ENCODE results near the gene PCBP1. TPM values are rescaled to one million over a fixed set of nuclear protein-coding genes. Genes with fewer than 3 reads are reported as not detected.
A peak's percentile ranks its signal among the peaks of the same experiment; 100 is the strongest.

PCBP1 gene
- 210 TPM for total RNA-seq

DNA sequence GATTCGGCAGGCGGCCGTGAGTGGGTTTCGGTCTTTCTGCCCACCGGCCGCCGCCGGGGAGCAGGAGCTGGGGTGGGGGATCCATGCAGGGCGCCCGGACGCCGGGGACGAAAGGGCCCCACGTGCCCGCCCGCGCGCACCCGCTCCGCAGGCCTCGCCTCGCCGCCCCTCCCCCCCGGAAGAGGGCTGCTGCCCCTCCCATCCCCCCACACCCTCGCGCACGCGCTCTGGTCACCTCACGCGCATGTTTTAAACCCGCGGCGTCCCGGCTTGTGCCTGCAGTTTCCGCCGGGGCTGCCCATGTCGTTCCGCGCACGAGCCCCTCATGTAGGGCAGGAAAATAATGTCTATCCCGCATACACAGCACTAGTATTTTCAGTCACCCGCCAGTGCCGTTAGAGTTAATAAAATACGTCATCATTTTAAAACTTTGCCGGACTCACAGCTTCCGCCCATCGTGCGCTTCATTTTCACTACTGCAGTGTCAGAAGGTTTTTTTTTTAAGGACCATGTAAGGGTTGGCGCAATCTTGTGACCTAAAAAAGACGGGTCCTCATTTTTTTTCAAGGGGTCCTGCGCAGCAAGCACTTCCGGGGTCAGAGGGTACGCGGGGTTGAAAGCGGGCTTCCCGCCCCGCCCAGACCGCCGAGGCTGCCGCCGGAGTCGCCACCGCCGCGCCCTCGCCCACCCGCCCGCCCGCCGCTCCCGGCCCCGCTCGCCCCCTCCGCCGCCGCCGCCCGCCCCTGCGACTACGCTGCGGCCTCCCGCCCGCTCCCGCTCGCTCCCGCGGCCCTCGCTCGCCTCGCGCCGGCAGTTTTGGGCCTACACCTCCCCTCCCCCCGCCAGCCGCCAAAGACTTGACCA is at the start of gene PCBP1:
Gene PCBP1 (plus strand): TSS at position 640 of the 864 bp plus-strand sequence. CDS start 267 bp downstream, outside the sequence.
- TF ChIP-seq POLR2A (IDR thresholded peaks at IDR 0.05) (peak in 1 of 2 donors; percentile 94), POLR2AphosphoS5 (IDR thresholded peaks at IDR 0.05; ENCODE audit: insufficient read depth in 1 of 2, low read depth in 1 of 2) (peak; percentile 85 to 94), CTCF (IDR thresholded peaks at IDR 0.05) (no peak)
- Histone ChIP-seq H3K9me3 (no peaks in the 10 kb centered on the region), H3K4me3 (peak within 1 kb of the TSS; percentile 91 to 97), H3K4me1 (peaks cover 57% of the 10 kb centered on the region), H3K36me3 (peaks cover 5 to 21% of the 10 kb centered on the region in 2 donors), H3K27ac (peak within 1 kb of the TSS; percentile 100), H3K27me3 (no peaks in the 10 kb centered on the region)
- intact Hi-C loops (cut with DNase I): loop anchor here (1.0 to 5.0 kb wide), 2 partner anchors 55 to 175 kb away; no protein-coding TSS in a partner anchor
- peak in 1 of 2 donors; percentile 97 for DNase-seq (ENCODE audit: extremely low spot score in 2 of 2)

DNA sequence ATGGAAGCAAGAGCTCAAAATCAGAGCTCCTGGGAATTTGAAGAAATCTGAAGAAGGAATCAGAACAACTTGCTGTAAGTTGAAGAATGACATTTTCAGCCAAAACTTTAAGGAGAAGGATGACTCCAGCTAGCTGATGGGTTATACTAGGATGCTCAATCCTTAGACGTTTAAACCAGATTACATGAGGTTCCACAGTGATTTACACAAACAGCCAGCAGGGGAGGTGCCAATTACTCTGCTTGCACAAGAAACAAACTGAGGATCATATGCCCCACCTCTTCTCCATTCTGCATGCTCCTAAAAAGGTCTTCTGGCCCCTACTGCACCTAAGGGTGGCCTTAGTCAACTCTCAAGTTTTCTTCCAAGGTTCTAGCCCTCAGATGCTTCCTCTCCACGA is 47.9 kb upstream of the PCBP1 start:
- Histone ChIP-seq H3K4me3 (no peak overlapping the region), H3K4me1 (peaks cover 15% of the 10 kb centered on the region), H3K27me3 (no peaks in the 10 kb centered on the region), H3K9me3 (no peaks in the 10 kb centered on the region), H3K36me3 (no peaks in the 10 kb centered on the region), H3K27ac (no peak overlapping the region)
- no peak for TF ChIP-seq POLR2AphosphoS5 (IDR thresholded peaks at IDR 0.05; ENCODE audit: insufficient read depth in 1 of 2, low read depth in 1 of 2)
- TF ChIP-seq CTCF (IDR thresholded peaks at IDR 0.05): no peak
- no peak for TF ChIP-seq POLR2A (IDR thresholded peaks at IDR 0.05)
- intact Hi-C loops (cut with DNase I): no loop called here
- no peak for DNase-seq (ENCODE audit: extremely low spot score in 2 of 2)

DNA sequence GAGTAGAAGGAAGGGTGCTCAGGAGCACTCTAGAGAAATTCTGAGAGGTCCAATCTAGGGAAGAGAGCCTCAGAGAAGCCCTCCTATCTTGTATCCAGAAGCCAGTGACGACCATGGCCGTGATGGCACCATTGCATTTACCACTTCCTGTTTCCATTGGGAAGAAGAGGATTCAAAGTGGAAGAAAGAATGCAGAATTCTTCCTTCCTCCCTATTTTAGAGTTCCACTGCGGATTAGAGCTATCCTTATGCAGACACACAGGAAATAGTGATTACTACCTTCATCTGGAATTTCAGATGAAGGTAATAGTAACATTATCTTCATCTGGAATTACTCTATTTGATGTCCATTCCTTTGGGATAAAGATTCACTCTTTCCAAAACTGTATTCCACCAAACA is 45.6 kb upstream of the PCBP1 start:
- H3K36me3 ChIP-seq: peaks cover 0 to 9% of the 10 kb centered on the region in 2 donors
- intact Hi-C loops (cut with DNase I): no loop called here
- no peaks in the 10 kb centered on the region for H3K9me3 ChIP-seq
- no peak overlapping the region for H3K4me3 ChIP-seq
- no peaks in the 10 kb centered on the region for H3K4me1 ChIP-seq
- no peaks in the 10 kb centered on the region for H3K27me3 ChIP-seq
- no peak for DNase-seq (ENCODE audit: extremely low spot score in 2 of 2)
- no peak for TF ChIP-seq POLR2AphosphoS5 (IDR thresholded peaks at IDR 0.05; ENCODE audit: insufficient read depth in 1 of 2, low read depth in 1 of 2)
- no peak for TF ChIP-seq POLR2A (IDR thresholded peaks at IDR 0.05)
- TF ChIP-seq CTCF (IDR thresholded peaks at IDR 0.05): no peak
- H3K27ac ChIP-seq: no peak overlapping the region

GRCh38 chr2:70042246-70042645 is 45.0 kb upstream of the PCBP1 start:
- Histone ChIP-seq H3K4me1 (no peaks in the 10 kb centered on the region), H3K4me3 (no peak overlapping the region), H3K36me3 (peaks cover 0 to 10% of the 10 kb centered on the region in 2 donors), H3K27ac (no peak overlapping the region), H3K9me3 (no peaks in the 10 kb centered on the region), H3K27me3 (no peaks in the 10 kb centered on the region)
- DNase-seq (ENCODE audit: extremely low spot score in 2 of 2): no peak
- TF ChIP-seq POLR2AphosphoS5 (IDR thresholded peaks at IDR 0.05; ENCODE audit: insufficient read depth in 1 of 2, low read depth in 1 of 2): no peak
- TF ChIP-seq POLR2A (IDR thresholded peaks at IDR 0.05): no peak
- no peak for TF ChIP-seq CTCF (IDR thresholded peaks at IDR 0.05)
- intact Hi-C loops (cut with DNase I): no loop called here

Data from vagina (tissue), 2 donors.